ENCODE results near the gene BCL2L14. TPM values are rescaled to one million over a fixed set of nuclear protein-coding genes. Genes with fewer than 3 reads are reported as not detected.

Gene BCL2L14
- total RNA-seq, 1 experiment from 2014 or later, result not detected

DNA sequence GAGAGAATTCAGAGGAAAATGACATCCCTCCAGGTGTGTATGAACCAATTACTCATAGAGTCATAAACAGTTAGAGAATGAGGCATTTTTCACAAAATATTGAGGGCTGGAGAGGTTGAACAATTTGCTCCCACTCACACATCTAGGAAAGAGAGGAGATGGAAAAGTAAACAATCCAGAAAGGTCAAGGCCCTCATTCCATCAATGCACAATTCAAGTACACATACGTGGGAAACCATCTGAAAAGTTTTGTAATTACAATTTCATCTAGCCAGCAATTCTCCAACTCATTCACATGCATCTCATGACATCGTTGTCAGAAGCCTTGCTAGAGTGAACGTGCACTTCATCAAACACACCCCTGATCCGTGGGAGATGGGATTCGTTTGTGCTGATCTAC, 15.7 kb upstream of the BCL2L14 start:
- no peaks in the 10 kb centered on the region for H3K9me3 Mint-ChIP-seq (ENCODE audit: unreplicated experiment)
- H3K27me3 Mint-ChIP-seq (ENCODE audit: insufficient read depth, unreplicated experiment), result peaks cover 16% of the 10 kb centered on the region
- no peak for TF ChIP-seq CTCF (IDR thresholded peaks at IDR 0.05; ENCODE audit: unreplicated experiment)
- no TSS peak for BruUV-seq (replicated peaks)
- no peaks in the 10 kb centered on the region for H3K36me3 Mint-ChIP-seq (ENCODE audit: insufficient read depth, unreplicated experiment)
- no peak overlapping the region for H3K27ac Mint-ChIP-seq (ENCODE audit: low read depth, unreplicated experiment)
- CTCF ChIA-PET, result interaction anchor here (0.6 kb wide), 1 partner anchor 274 kb away, joined by 3 read pairs; no protein-coding TSS in a partner anchor
- POLR2A ChIA-PET, result interaction anchor here (0.6 kb wide), 1 partner anchor 557 kb away, joined by 3 read pairs; no protein-coding TSS in a partner anchor
- H3K4me1 Mint-ChIP-seq (ENCODE audit: insufficient read depth, unreplicated experiment), result no peaks in the 10 kb centered on the region
- intact Hi-C loops (cut with micrococcal nuclease), result no loop called here
- DNase-seq (ENCODE audit: unreplicated experiment), result no peak
- no peak overlapping the region for H3K4me3 Mint-ChIP-seq (ENCODE audit: unreplicated experiment)

- Mint-ChIP-seq H3K4me3 (ENCODE audit: unreplicated experiment) (no peak overlapping the region), H3K27ac (ENCODE audit: low read depth, unreplicated experiment) (no peak overlapping the region), H3K27me3 (ENCODE audit: insufficient read depth, unreplicated experiment) (peaks cover 17% of the 10 kb centered on the region), H3K4me1 (ENCODE audit: insufficient read depth, unreplicated experiment) (no peaks in the 10 kb centered on the region), H3K36me3 (ENCODE audit: insufficient read depth, unreplicated experiment) (no peaks in the 10 kb centered on the region), H3K9me3 (ENCODE audit: unreplicated experiment) (no peaks in the 10 kb centered on the region)
- intact Hi-C loops (cut with micrococcal nuclease), result no loop called here
- CTCF ChIA-PET, result interaction anchor here (1.0 kb wide), 1 partner anchor 271 kb away, joined by 3 read pairs; no protein-coding TSS in a partner anchor
- no peak for DNase-seq (ENCODE audit: unreplicated experiment)
- POLR2A ChIA-PET, result no interaction called here
- TF ChIP-seq CTCF (IDR thresholded peaks at IDR 0.05; ENCODE audit: unreplicated experiment), result no peak
- no TSS peak for BruUV-seq (replicated peaks)
Observed at GRCh38 chr12:12056951-12057350, 13.8 kb upstream of the BCL2L14 start.

GRCh38 chr12:12064596-12064995, 6.1 kb upstream of the BCL2L14 start:
- Mint-ChIP-seq H3K27ac (ENCODE audit: low read depth, unreplicated experiment) (no peak overlapping the region), H3K4me3 (ENCODE audit: unreplicated experiment) (no peak overlapping the region), H3K36me3 (ENCODE audit: insufficient read depth, unreplicated experiment) (no peaks in the 10 kb centered on the region), H3K9me3 (ENCODE audit: unreplicated experiment) (no peaks in the 10 kb centered on the region), H3K4me1 (ENCODE audit: insufficient read depth, unreplicated experiment) (no peaks in the 10 kb centered on the region), H3K27me3 (ENCODE audit: insufficient read depth, unreplicated experiment) (peaks cover 20% of the 10 kb centered on the region)
- CTCF ChIA-PET, result interaction anchor here (0.5 kb wide), 1 partner anchor 328 kb away, joined by 3 read pairs; no protein-coding TSS in a partner anchor
- POLR2A ChIA-PET, result no interaction called here
- no peak for TF ChIP-seq CTCF (IDR thresholded peaks at IDR 0.05; ENCODE audit: unreplicated experiment)
- intact Hi-C loops (cut with micrococcal nuclease), result no loop called here
- BruUV-seq (replicated peaks), result no TSS peak
- DNase-seq (ENCODE audit: unreplicated experiment), result no peak

GRCh38 chr12:12068751-12069150, 2.0 kb upstream of the BCL2L14 start:
- CTCF ChIA-PET, result interaction anchor here (0.6 to 0.7 kb wide), 3 partner anchors 263 to 869 kb away, joined by 3 to 6 read pairs (median 4); no protein-coding TSS in a partner anchor
- TF ChIP-seq CTCF (IDR thresholded peaks at IDR 0.05; ENCODE audit: unreplicated experiment), result no peak
- no peaks in the 10 kb centered on the region for H3K36me3 Mint-ChIP-seq (ENCODE audit: insufficient read depth, unreplicated experiment)
- intact Hi-C loops (cut with micrococcal nuclease), result no loop called here
- no peak overlapping the region for H3K4me3 Mint-ChIP-seq (ENCODE audit: unreplicated experiment)
- no peaks in the 10 kb centered on the region for H3K4me1 Mint-ChIP-seq (ENCODE audit: insufficient read depth, unreplicated experiment)
- H3K9me3 Mint-ChIP-seq (ENCODE audit: unreplicated experiment), result no peaks in the 10 kb centered on the region
- no TSS peak for BruUV-seq (replicated peaks)
- DNase-seq (ENCODE audit: unreplicated experiment), result no peak
- POLR2A ChIA-PET, result no interaction called here
- peaks cover 15% of the 10 kb centered on the region for H3K27me3 Mint-ChIP-seq (ENCODE audit: insufficient read depth, unreplicated experiment)
- H3K27ac Mint-ChIP-seq (ENCODE audit: low read depth, unreplicated experiment), result no peak overlapping the region
